Measurements from ENCODE around the gene TMEM167A.

DNA sequence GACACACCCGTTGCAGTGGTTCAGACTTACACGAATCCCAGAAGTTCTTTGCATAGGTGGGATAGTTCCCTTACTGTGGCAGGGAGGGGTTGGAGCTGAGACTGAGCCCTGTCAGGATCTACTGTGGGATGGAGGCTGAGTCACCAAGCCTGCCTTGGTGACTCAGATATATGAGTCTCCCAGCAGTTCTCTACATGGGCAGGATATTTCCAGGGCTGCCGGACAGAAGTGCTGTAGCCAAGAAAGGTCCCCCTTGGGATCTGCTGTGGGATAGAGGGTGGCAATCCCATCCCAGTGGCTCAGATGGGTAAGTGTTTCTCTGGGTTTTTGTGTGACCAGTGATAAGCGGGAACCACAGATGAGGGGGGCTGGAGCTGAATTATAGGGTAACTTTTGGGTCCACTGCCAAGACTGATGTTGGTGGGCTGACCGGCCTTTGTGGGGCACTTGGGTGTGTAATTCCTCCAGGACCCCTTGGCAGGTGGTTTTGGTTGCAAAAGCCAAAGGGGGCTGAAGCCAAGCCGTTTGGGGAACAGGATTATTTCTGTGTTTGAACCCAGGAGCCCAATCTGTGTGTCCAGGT lies 18.9 kb upstream of the TMEM167A start:
- TF ChIP-seq JUN (IDR thresholded peaks at IDR 0.05; ENCODE audit: low read depth, low read length) (no peak), GABPA (IDR thresholded peaks at IDR 0.05; ENCODE audit: borderline replicate concordance, insufficient read depth, low read length) (no peak), EZH2 (IDR thresholded peaks at IDR 0.05; ENCODE audit: low read depth, low read length, severe bottlenecking) (no peak), POLR2A (IDR thresholded peaks at IDR 0.05; ENCODE audit: control extremely low read depth in 1 of 2, low read depth in 2 of 2, low read length in 2 of 2) (no peak), ZNF274 (IDR thresholded peaks at IDR 0.05; ENCODE audit: borderline replicate concordance, extremely low read depth, low read length) (no peak), CREB1 (IDR thresholded peaks at IDR 0.05) (no peak), POLR2AphosphoS5 (IDR thresholded peaks at IDR 0.05; ENCODE audit: low read depth, low read length) (no peak)
- TF ChIP-seq, protein P1, sequence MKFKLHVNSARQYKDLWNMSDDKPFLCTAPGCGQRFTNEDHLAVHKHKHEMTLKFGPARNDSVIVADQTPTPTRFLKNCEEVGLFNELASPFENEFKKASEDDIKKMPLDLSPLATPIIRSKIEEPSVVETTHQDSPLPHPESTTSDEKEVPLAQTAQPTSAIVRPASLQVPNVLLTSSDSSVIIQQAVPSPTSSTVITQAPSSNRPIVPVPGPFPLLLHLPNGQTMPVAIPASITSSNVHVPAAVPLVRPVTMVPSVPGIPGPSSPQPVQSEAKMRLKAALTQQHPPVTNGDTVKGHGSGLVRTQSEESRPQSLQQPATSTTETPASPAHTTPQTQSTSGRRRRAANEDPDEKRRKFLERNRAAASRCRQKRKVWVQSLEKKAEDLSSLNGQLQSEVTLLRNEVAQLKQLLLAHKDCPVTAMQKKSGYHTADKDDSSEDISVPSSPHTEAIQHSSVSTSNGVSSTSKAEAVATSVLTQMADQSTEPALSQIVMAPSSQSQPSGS (IDR thresholded peaks at IDR 0.05; ENCODE audit: low read length) = no peak
- TF ChIP-seq, protein P2, sequence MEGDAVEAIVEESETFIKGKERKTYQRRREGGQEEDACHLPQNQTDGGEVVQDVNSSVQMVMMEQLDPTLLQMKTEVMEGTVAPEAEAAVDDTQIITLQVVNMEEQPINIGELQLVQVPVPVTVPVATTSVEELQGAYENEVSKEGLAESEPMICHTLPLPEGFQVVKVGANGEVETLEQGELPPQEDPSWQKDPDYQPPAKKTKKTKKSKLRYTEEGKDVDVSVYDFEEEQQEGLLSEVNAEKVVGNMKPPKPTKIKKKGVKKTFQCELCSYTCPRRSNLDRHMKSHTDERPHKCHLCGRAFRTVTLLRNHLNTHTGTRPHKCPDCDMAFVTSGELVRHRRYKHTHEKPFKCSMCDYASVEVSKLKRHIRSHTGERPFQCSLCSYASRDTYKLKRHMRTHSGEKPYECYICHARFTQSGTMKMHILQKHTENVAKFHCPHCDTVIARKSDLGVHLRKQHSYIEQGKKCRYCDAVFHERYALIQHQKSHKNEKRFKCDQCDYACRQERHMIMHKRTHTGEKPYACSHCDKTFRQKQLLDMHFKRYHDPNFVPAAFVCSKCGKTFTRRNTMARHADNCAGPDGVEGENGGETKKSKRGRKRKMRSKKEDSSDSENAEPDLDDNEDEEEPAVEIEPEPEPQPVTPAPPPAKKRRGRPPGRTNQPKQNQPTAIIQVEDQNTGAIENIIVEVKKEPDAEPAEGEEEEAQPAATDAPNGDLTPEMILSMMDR (IDR thresholded peaks at IDR 0.05; ENCODE audit: control extremely low read depth in 1 of 3, insufficient read depth in 1 of 3, low read depth in 1 of 3, low read length in 3 of 3) = no peak

Data from H1 (cell line).